ENCODE results near the gene ARID5A. TPM values are rescaled to one million over a fixed set of nuclear protein-coding genes. Genes with fewer than 3 reads are reported as not detected.
"Not testable (repeated sequence)": the region's sequence is repeated elsewhere in the genome, so short reads cannot be mapped to it uniquely, and the experiment has no call there.

Gene ARID5A
- total and polyA plus RNA-seq, 7 experiments from 2014 or later, result 52.2 to 182 (median 111) TPM

- not testable (repeated sequence) for H3K4me1 ChIP-seq (ENCODE audit: control insufficient read depth in 2 of 2, insufficient read depth in 2 of 2, low read length in 2 of 2); DNase-seq; H3K27me3 ChIP-seq (ENCODE audit: control insufficient read depth in 2 of 2, insufficient read depth in 2 of 2, low read length in 2 of 2); H3K27me3 Mint-ChIP-seq; H3K9me3 Mint-ChIP-seq; H3K27ac ChIP-seq (ENCODE audit: low read depth, low read length); ATAC-seq; H3K4me3 ChIP-seq (ENCODE audit: low read length); H3K9me3 ChIP-seq (ENCODE audit: control insufficient read depth in 2 of 3, low read length in 3 of 3); H3K36me3 Mint-ChIP-seq
- Mint-ChIP-seq H3K4me3 (peak overlapping the region in 7 of 10 donors; percentile 3 to 67 (median 43)), H3K27ac (peak overlapping the region in 8 of 9 donors; percentile 60 to 88 (median 74)), H3K4me1 (peaks cover 0 to 30% (median 15%) of the 10 kb centered on the region in 7 donors)
- CTCF ChIA-PET, result interaction anchor here (0.6 to 3.5 kb wide), 14 partner anchors 9 to 379 kb away, joined by 3 to 34 read pairs (median 6); no protein-coding TSS in a partner anchor
- POLR2A ChIA-PET, result interaction anchor here (0.6 to 12.5 kb wide), 7 partner anchors 10 to 317 kb away, joined by 3 to 241 read pairs (median 3); partner anchors contain the start of genes ARID5A and CNNM3
- intact Hi-C loops (cut with micrococcal nuclease), result loop anchor here (1.0 to 2.0 kb wide), 9 partner anchors 15 to 195 kb away; no protein-coding TSS in a partner anchor
- peaks cover 5 to 41% (median 6%) of the 10 kb centered on the region in 3 experiments for H3K36me3 ChIP-seq (ENCODE audit: control insufficient read depth in 2 of 3, insufficient read depth in 3 of 3, low read length in 3 of 3)
These were observed 17.4 kb downstream of the ARID5A start for GRCh38 chr2:96553957-96554292.

- ChIA-PET CTCF (interaction anchor here (0.5 to 3.5 kb wide), 17 partner anchors 10 to 379 kb away, joined by 3 to 34 read pairs (median 4); no protein-coding TSS in a partner anchor), POLR2A (interaction anchor here (0.6 to 12.5 kb wide), 7 partner anchors 11 to 317 kb away, joined by 3 to 241 read pairs (median 3); partner anchors contain the start of genes ARID5A and CNNM3)
- Histone ChIP-seq H3K27ac (ENCODE audit: low read depth, low read length) (no peak overlapping the region), H3K4me1 (ENCODE audit: control insufficient read depth in 2 of 2, insufficient read depth in 2 of 2, low read length in 2 of 2) (peaks cover 4 to 7% of the 10 kb centered on the region in 2 donors), H3K27me3 (ENCODE audit: control insufficient read depth in 2 of 2, insufficient read depth in 2 of 2, low read length in 2 of 2) (no peaks in the 10 kb centered on the region), H3K9me3 (ENCODE audit: control insufficient read depth in 2 of 3, low read length in 3 of 3) (no peaks in the 10 kb centered on the region), H3K4me3 (ENCODE audit: low read length) (no peak overlapping the region), H3K36me3 (ENCODE audit: control insufficient read depth in 2 of 3, insufficient read depth in 3 of 3, low read length in 3 of 3) (peaks cover 0 to 35% (median 5%) of the 10 kb centered on the region in 3 experiments)
- Mint-ChIP-seq H3K36me3 (peaks cover 0 to 7% (median 0%) of the 10 kb centered on the region in 5 donors), H3K27ac (peak overlapping the region; percentile 33 to 88 (median 71)), H3K4me3 (peak overlapping the region in 7 of 10 donors; percentile 3 to 67 (median 32)), H3K4me1 (peaks cover 0 to 30% (median 15%) of the 10 kb centered on the region in 7 donors), H3K27me3 (peaks cover 0 to 2% (median 0%) of the 10 kb centered on the region in 5 donors), H3K9me3 (peaks cover 0 to 5% (median 0%) of the 10 kb centered on the region in 11 donors)
- DNase-seq (peak; percentile 46 to 80 (median 73)), ATAC-seq (peak; percentile 76)
- intact Hi-C loops (cut with micrococcal nuclease), result loop anchor here (1.0 to 2.0 kb wide), 9 partner anchors 15 to 195 kb away; no protein-coding TSS in a partner anchor
These were observed 18.0 kb downstream of the ARID5A start for GRCh38 chr2:96554293-96555145.

GRCh38 chr2:96555146-96555610, 18.6 kb downstream of the ARID5A start:
- H3K27me3 Mint-ChIP-seq, result peaks cover 0 to 2% (median 0%) of the 10 kb centered on the region in 5 donors
- peak overlapping the region in 2 of 9 donors; percentile 43 to 65 for H3K27ac Mint-ChIP-seq
- Histone ChIP-seq H3K9me3 (ENCODE audit: control insufficient read depth in 2 of 3, low read length in 3 of 3) (no peaks in the 10 kb centered on the region), H3K36me3 (ENCODE audit: control insufficient read depth in 2 of 3, insufficient read depth in 3 of 3, low read length in 3 of 3) (peaks cover 0 to 31% (median 4%) of the 10 kb centered on the region in 3 experiments), H3K4me1 (ENCODE audit: control insufficient read depth in 2 of 2, insufficient read depth in 2 of 2, low read length in 2 of 2) (peaks cover 4 to 7% of the 10 kb centered on the region in 2 donors), H3K27me3 (ENCODE audit: control insufficient read depth in 2 of 2, insufficient read depth in 2 of 2, low read length in 2 of 2) (no peaks in the 10 kb centered on the region), H3K27ac (ENCODE audit: low read depth, low read length) (no peak overlapping the region), H3K4me3 (ENCODE audit: low read length) (no peak overlapping the region)
- CTCF ChIA-PET, result interaction anchor here (0.5 to 3.5 kb wide), 12 partner anchors 11 to 380 kb away, joined by 3 to 26 read pairs (median 4); no protein-coding TSS in a partner anchor
- peaks cover 0 to 5% (median 0%) of the 10 kb centered on the region in 5 donors for H3K36me3 Mint-ChIP-seq
- POLR2A ChIA-PET, result interaction anchor here (1.4 to 12.5 kb wide), 3 partner anchors 11 to 148 kb away, joined by 5 to 241 read pairs (median 13); partner anchors contain the start of gene ARID5A
- no peak for ATAC-seq
- no peak overlapping the region for H3K4me3 Mint-ChIP-seq
- intact Hi-C loops (cut with micrococcal nuclease), result loop anchor here in 1 of 2 donors (2.0 kb wide), 1 partner anchor 84 kb away; no protein-coding TSS in a partner anchor
- DNase-seq, result no peak
- peaks cover 0 to 30% (median 15%) of the 10 kb centered on the region in 7 donors for H3K4me1 Mint-ChIP-seq
- H3K9me3 Mint-ChIP-seq, result peaks cover 0 to 5% (median 0%) of the 10 kb centered on the region in 11 donors

- no peaks in the 10 kb centered on the region for H3K27me3 ChIP-seq (ENCODE audit: control insufficient read depth in 2 of 2, insufficient read depth in 2 of 2, low read length in 2 of 2)
- ATAC-seq (peak; percentile 45), DNase-seq (peak in 1 of 9 donors; percentile 46)
- no peaks in the 10 kb centered on the region for H3K9me3 ChIP-seq (ENCODE audit: control insufficient read depth in 2 of 3, low read length in 3 of 3)
- peaks cover 0 to 30% (median 15%) of the 10 kb centered on the region in 7 donors for H3K4me1 Mint-ChIP-seq
- H3K36me3 ChIP-seq (ENCODE audit: control insufficient read depth in 2 of 3, insufficient read depth in 3 of 3, low read length in 3 of 3), result peaks cover 0 to 16% (median 0%) of the 10 kb centered on the region in 3 experiments
- peaks cover 0 to 5% (median 0%) of the 10 kb centered on the region in 5 donors for H3K36me3 Mint-ChIP-seq
- no peak overlapping the region for H3K27ac ChIP-seq (ENCODE audit: low read depth, low read length)
- H3K4me3 Mint-ChIP-seq, result no peak overlapping the region
- peaks cover 0 to 2% (median 0%) of the 10 kb centered on the region in 5 donors for H3K27me3 Mint-ChIP-seq
- H3K27ac Mint-ChIP-seq, result peak overlapping the region in 3 of 9 donors; percentile 39 to 70 (median 54)
- ChIA-PET POLR2A (interaction anchor here (0.5 to 12.5 kb wide), 4 partner anchors 12 to 439 kb away, joined by 3 to 241 read pairs (median 4); partner anchors contain the start of gene ARID5A), CTCF (interaction anchor here (0.7 to 1.2 kb wide), 2 partner anchors 30 to 40 kb away, joined by 3 read pairs; no protein-coding TSS in a partner anchor)
- intact Hi-C loops (cut with micrococcal nuclease), result no loop called here
- peaks cover 4 to 7% of the 10 kb centered on the region in 2 donors for H3K4me1 ChIP-seq (ENCODE audit: control insufficient read depth in 2 of 2, insufficient read depth in 2 of 2, low read length in 2 of 2)
- no peak overlapping the region for H3K4me3 ChIP-seq (ENCODE audit: low read length)
- peaks cover 0 to 5% (median 0%) of the 10 kb centered on the region in 11 donors for H3K9me3 Mint-ChIP-seq
These were observed 20.1 kb downstream of the ARID5A start for GRCh38 chr2:96556441-96557330.

GRCh38 chr2:96557421-96557820, 20.9 kb downstream of the ARID5A start:
- H3K27me3 Mint-ChIP-seq, result not testable (repeated sequence)

More at GRCh38 chr2:96557421-96557820, 20.9 kb downstream of the ARID5A start:
- ChIA-PET CTCF (interaction anchor here (0.7 kb wide), 1 partner anchor 41 kb away, joined by 3 read pairs; no protein-coding TSS in a partner anchor), POLR2A (interaction anchor here (0.5 to 12.5 kb wide), 3 partner anchors 12 to 440 kb away, joined by 3 to 241 read pairs (median 4); partner anchors contain the start of gene ARID5A)
- H3K4me1 ChIP-seq (ENCODE audit: control insufficient read depth in 2 of 2, insufficient read depth in 2 of 2, low read length in 2 of 2); H3K9me3 Mint-ChIP-seq; ATAC-seq; H3K4me3 Mint-ChIP-seq; intact Hi-C loops (cut with micrococcal nuclease); H3K36me3 Mint-ChIP-seq; H3K4me3 ChIP-seq (ENCODE audit: low read length); H3K9me3 ChIP-seq (ENCODE audit: control insufficient read depth in 2 of 3, low read length in 3 of 3); DNase-seq; H3K27ac ChIP-seq (ENCODE audit: low read depth, low read length); H3K27me3 ChIP-seq (ENCODE audit: control insufficient read depth in 2 of 2, insufficient read depth in 2 of 2, low read length in 2 of 2); H3K36me3 ChIP-seq (ENCODE audit: control insufficient read depth in 2 of 3, insufficient read depth in 3 of 3, low read length in 3 of 3): not testable (repeated sequence)
- peak overlapping the region in 2 of 9 donors; percentile 39 to 70 for H3K27ac Mint-ChIP-seq
- peaks cover 0 to 30% (median 15%) of the 10 kb centered on the region in 7 donors for H3K4me1 Mint-ChIP-seq

Measured in naive thymus-derived CD4-positive, alpha-beta T cell (primary cell).